SW480 (cell line): ENCODE measurements around the gene LRRC17.

Experiments
- DNase-seq: peaks from one replicate; pipeline ENCODE4 v3.0.0-alpha.2; 2016; ENCODE audit warnings: low spot score

LRRC17 gene

DNA sequence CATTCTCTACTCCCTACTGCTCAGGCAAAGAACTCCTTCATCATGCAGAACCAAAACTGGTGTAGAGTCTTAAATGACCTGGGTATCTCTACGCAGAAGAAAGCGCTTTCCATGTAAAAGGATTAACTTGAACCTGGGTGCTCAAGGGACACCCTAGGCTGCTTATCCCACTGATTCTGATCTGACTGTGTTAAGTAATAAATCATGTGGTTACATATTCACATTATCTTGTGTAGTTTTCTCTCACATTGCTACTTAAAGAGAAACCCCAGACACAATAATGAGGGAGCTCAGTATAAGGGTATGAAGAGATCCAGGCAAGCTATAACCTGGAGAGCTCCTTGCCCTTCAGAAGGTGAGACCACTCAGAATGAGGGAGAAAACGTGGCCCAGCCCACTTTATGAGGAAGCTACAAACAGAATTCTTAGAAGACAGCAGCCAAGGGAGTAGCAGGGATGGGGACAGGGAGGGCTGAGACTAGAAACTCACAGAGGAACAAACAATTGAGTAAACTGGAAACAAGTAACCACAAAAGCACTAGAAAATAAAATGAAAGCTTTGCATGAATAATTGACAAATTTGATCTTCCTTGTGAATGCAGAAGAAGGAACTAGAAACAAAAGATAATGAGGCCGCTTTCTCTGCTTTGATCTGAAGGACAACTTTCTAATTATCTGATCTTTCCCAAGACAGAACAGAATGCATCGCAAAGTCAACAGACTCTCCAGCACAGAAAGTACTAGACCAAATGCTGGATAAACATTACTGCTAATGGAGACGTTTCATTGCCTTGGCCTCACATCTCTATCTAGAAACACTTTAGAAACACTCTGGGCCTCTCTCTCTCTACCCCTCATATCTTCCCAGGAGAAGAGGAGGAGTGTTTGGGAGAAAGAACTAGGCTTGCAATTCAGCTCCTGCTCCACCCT is 76.1 kb downstream of the LRRC17 start:
- no peak for DNase-seq

- no peak for DNase-seq
These were observed 77.8 kb downstream of the LRRC17 start for GRCh38 chr7:102990642-102991041.

DNA sequence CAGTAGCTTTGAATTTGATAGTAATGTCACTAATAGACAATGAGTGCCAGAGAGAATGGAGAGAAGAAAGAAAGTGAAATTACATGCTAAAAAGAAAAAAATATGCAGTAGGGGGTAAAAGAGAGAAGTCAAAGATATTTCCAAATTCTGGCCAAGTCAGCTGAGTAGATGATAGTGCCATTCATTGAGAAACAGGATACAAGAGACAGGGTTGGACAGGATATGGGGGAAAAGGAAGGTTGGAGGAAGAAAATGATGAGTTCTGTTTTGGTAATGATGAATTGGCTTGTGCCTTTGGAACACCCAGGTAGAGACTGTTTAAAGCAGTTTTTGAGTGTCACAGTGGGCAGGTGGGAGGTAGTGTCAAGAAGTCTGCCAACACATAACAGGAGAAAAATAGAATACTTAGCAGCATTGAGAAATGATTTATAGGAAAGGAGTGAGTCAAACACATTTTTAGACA is 78.3 kb downstream of the LRRC17 start:
- no peak for DNase-seq

- peak; percentile 94 for DNase-seq
These were observed 78.9 kb downstream of the LRRC17 start for GRCh38 chr7:102991540-102992214.

GRCh38 chr7:102992509-102992937 is 79.7 kb downstream of the LRRC17 start:
- no peak for DNase-seq

DNA sequence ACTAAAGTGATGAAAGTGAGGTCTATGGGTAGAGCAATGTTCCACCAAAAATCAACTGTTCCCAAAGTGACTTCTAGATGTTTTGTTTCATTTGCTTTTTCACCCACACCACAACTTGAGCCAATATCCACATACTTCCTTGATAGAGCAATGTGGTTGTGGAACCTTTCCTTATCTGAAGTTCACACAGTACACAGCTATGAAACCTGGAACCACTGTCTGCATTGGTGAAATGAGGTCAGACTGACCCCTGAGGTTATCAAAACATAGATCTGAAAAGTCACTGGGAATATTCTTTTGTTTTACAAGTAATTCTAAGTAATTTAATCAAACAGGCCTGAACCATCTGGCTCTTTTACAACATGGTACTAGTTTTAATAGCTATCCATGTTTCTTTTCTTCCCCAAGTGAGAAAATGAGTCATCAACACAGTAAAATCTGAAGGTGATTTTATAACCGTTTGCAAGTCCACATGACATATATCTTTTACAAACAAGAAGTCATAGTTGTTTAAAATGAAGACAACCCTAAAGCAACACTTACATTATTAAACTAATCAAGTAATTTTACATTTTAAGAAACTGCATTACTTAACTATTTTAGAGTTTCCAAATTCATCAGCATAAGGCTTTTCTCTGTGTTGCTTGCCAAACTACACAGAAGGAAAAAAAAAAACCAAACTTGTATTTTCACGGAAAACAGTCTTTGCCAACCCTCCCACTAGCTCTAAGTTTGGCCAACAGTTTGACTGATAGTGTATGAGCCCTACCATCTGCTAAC is 80.3 kb downstream of the LRRC17 start:
- DNase-seq, result no peak

- no peak for DNase-seq
These were observed 80.9 kb downstream of the LRRC17 start for GRCh38 chr7:102993718-102994029.

- no peak for DNase-seq
These were observed 81.8 kb downstream of the LRRC17 start for GRCh38 chr7:102994567-102994966.
